ENCODE data around the gene MRGPRF.

DNA sequence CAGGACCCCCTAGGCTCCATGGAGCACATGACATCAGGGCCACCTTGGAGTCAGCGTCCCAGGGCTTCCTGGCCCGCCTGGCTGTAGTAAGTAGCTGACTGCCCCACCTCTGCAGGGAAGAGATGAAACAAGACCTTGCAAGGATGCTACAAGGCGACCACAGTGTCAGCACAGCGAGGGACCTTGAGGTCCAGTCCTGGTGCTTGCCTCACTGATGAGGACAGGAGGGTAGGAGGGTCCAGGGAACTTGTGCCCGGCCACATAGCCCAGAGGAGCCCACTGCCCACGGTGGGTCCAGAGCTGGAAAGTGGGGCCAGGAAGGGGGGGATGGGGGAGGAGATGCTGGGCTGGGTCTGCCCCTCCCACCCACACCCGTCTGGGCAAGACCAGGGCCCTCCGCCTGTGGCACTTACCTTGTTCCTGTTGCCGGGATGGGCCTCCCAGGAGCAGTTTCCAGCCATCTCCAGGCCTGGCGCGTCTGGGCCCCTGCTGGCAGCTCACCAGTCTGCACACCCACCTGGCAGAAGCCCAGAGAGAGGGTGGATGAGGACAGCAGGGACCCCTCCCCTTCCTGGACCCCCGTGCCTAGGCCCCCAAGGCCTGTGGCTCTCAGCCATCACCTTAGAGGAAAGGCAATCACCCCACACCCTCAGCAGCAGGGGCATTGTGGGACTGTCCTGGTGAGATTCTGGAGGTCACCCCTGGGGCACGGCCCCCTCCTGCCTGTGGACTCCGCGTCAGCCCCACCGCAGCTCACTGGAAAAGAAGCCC lies 3.4 kb downstream of the MRGPRF start:
- TF ChIP-seq, protein P1, sequence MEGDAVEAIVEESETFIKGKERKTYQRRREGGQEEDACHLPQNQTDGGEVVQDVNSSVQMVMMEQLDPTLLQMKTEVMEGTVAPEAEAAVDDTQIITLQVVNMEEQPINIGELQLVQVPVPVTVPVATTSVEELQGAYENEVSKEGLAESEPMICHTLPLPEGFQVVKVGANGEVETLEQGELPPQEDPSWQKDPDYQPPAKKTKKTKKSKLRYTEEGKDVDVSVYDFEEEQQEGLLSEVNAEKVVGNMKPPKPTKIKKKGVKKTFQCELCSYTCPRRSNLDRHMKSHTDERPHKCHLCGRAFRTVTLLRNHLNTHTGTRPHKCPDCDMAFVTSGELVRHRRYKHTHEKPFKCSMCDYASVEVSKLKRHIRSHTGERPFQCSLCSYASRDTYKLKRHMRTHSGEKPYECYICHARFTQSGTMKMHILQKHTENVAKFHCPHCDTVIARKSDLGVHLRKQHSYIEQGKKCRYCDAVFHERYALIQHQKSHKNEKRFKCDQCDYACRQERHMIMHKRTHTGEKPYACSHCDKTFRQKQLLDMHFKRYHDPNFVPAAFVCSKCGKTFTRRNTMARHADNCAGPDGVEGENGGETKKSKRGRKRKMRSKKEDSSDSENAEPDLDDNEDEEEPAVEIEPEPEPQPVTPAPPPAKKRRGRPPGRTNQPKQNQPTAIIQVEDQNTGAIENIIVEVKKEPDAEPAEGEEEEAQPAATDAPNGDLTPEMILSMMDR (IDR thresholded peaks at IDR 0.05 in 2 of 3, conservative IDR thresholded peaks at IDR 0.05 in 1 of 3; ENCODE audit: borderline replicate concordance in 1 of 3, insufficient read depth in 1 of 3, low read depth in 2 of 3, low read length in 2 of 3), result no peak
- TF ChIP-seq, protein P2, sequence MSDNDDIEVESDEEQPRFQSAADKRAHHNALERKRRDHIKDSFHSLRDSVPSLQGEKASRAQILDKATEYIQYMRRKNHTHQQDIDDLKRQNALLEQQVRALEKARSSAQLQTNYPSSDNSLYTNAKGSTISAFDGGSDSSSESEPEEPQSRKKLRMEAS (IDR thresholded peaks at IDR 0.05), result no peak
- no peak for TF ChIP-seq CEBPB (IDR thresholded peaks at IDR 0.05; ENCODE audit: low read depth)
- no peak for TF ChIP-seq ZFX (IDR thresholded peaks at IDR 0.05)
- TF ChIP-seq, protein P3, sequence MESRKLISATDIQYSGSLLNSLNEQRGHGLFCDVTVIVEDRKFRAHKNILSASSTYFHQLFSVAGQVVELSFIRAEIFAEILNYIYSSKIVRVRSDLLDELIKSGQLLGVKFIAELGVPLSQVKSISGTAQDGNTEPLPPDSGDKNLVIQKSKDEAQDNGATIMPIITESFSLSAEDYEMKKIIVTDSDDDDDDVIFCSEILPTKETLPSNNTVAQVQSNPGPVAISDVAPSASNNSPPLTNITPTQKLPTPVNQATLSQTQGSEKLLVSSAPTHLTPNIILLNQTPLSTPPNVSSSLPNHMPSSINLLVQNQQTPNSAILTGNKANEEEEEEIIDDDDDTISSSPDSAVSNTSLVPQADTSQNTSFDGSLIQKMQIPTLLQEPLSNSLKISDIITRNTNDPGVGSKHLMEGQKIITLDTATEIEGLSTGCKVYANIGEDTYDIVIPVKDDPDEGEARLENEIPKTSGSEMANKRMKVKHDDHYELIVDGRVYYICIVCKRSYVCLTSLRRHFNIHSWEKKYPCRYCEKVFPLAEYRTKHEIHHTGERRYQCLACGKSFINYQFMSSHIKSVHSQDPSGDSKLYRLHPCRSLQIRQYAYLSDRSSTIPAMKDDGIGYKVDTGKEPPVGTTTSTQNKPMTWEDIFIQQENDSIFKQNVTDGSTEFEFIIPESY (IDR thresholded peaks at IDR 0.05; ENCODE audit: extremely low read depth, insufficient replicate concordance, low read length), result no peak
- no peak for TF ChIP-seq POLR2A (IDR thresholded peaks at IDR 0.05; ENCODE audit: borderline replicate concordance, extremely low read depth, insufficient read depth, insufficient read length)
- no peak for TF ChIP-seq EGR1 (IDR thresholded peaks at IDR 0.05; ENCODE audit: low read depth)
